Stimulated activated naive CD4-positive, alpha-beta T cell (primary cell): ENCODE results near the gene DSEL.

ENCODE experiments used
- DNase-seq, 6 experiments: peaks; one replicate each; lab custom pipeline; 2025; lab: John Stamatoyannopoulos, UW

Gene DSEL

GRCh38 chr18:67516539-67517443, at the start of gene DSEL:
TSS of gene DSEL (minus strand) at chr18:67516720. CDS start at chr18:67514608, 2,112 bp downstream.
- DNase-seq: peak; percentile 89 to 99 (median 96)

DNA sequence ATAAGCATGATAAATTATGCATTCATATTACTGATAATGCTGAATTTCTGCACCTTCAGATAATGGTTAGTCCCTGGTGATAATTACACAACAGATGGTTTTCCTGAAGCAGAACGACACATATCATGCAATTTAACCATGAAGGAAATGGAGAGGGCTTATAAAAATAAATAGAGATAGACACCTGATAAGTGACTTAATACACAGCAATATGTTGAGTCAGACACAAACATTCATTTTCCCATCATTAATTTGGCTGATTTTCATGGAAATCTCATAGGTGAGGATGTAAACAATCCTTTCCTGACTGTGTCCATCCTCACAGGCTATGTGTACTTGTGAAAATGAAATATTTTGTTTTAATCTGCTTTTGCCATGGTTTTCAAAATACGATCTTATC, 36.9 kb upstream of the DSEL start:
- DNase-seq: no peak

- no peak for DNase-seq
Observed at GRCh38 chr18:67550872-67551520, 34.5 kb upstream of the DSEL start.

DNA sequence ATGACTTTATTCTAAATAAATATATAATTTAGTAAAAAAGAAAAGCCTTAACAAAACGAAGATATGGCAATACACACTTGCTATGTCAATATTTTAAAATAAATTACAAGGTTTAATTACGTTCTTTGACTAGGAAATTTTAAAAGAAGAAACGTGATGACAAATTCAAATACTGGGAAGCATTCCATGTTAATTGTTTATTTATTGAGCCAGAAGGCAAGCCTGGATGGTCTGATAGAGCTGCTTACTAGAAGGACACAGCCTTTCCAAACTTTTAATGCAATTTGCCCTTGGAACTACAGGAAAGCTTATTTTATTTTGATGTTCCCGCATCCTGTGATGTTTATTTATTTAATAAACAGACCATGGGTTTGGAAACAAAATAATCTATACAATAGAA, 33.4 kb upstream of the DSEL start:
- DNase-seq: no peak

- DNase-seq: no peak
Observed at GRCh38 chr18:67545681-67546080, 29.2 kb upstream of the DSEL start.

GRCh38 chr18:67540559-67540958, 24.0 kb upstream of the DSEL start:
- DNase-seq: no peak

- DNase-seq: no peak
Observed at GRCh38 chr18:67531929-67532328, 15.4 kb upstream of the DSEL start.

GRCh38 chr18:67525328-67526099, 9.0 kb upstream of the DSEL start:
- DNase-seq: no peak

DNA sequence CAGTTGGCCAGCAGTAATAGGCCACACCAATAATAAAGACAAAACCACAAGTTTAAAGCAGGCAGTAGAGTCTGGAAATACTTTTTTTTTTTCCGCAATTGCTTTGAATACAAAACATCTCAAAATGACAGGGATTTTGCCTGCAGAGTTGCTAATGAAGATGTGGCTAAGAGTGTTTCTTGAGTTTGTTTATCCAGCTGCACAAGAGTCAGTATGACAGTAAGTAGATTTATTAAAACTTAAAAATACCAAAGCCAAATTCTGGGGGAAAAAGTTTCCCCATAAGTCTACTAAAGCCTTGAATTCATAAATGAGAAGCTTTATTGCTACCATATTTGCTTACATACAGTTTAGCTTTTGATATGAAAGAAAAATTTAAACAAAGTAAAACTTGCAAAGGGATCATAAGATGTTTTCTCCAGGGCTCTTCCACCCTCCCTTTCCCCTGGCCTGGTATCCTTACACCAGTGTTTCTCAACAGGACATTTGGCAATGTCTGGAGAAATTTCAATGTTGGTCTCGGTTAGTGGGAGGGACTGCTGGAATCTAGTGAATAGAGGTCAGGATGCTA, 3.9 kb upstream of the DSEL start:
- no peak for DNase-seq

DNA sequence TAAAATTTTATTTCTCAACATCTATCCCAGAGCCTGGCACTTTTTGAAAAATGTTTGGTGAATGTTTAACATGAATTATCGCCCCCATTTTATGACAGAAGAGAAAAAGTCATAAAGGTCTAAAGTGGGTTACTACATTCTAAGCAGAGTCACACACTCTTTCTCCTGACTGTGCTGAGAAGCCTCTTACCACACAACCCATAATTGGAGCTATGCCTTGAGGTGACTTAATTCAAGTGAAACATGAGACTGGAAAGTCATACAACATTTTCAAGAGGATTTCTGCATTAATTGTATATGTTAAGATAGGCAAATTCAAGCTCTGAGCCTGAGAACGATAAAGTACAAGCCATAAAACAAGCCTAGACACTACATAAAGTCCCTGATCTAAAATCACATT, 3.1 kb upstream of the DSEL start:
- DNase-seq: no peak

DNA sequence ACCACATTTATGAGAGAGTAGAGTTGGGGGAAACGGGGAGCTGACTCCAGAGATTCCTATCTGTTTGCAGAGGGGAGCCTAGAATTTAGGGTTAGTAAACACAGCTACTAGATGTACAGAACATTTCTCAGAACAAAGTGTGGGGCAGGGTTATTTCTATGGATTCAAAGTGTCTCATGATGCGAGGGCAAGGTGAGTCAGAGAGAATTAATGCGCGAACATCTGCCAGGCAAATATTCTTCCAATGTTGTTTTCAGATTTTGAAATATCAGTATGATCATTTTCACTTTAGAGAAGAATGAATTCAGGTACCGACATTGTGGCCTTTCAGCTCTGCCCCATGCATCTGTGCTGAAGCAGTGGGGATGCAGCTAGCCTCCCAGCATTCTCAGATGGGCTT, 2.0 kb upstream of the DSEL start:
- no peak for DNase-seq

- peak in 3 of 6 experiments; percentile 3 to 55 (median 25) for DNase-seq
Observed at GRCh38 chr18:67517444-67517765, 885 bp upstream of the DSEL start.

- DNase-seq: peak; percentile 19 to 69 (median 42)
Observed at GRCh38 chr18:67515942-67516538, 480 bp downstream of the DSEL start.

- DNase-seq: no peak
Observed at GRCh38 chr18:67514901-67515540, 1.5 kb downstream of the DSEL start.

DNA sequence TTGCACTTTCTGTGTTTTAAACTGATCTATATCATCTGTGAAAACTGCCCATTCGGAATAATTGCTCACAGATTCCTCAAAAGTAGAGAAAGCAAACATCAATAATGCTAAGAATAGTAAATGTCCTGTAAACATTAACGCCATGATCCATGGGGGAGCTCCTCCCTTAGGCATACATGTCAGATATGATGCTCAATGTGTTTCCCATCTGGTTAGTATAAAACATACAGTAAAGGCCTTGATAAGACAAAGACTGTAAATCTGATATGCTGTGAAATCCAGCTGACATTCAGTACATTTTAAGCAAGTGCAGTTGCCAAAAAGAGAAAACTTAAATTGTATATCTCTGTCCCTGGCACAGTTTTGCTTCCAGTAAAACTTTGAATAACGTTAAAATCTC, 2.1 kb downstream of the DSEL start:
- DNase-seq: no peak

DNA sequence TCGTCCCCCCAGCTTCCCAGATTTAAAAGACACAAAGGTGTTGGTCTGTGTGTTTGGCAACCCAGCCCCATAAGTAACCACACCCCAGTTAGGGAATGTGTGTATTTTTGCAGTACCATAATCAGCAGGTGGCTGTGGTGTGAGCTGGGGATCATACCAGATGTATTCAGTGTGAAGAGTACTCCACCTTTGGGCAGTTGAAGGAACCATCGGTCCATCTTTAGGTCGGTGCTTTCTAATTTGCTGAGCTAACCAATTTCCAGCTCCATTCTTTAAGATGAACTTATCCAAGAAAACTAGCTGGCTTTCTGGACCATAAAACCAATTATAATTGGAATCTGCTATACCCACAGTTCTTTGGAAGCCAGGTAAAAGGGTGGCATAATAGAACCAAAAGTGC, 3.2 kb downstream of the DSEL start:
- DNase-seq: no peak

DNA sequence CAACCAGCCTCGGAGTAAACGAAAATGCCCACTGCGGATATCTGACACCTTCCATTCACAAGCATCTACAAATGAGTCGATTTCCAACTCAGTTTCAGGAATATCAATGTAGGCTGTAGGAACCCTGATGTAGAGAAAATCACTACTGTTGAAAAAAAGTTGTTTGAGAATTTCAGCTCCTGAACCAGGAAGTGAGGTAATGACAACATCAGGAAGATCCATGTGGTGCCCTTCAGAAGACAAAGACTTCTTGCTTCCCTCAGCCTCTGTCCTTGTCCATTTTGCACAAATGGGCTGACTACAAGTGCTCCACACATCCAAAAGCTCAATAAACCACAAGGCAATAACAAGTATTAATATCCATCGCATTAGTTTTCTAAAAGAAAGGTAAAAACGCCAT, 4.7 kb downstream of the DSEL start:
- no peak for DNase-seq

- DNase-seq: no peak
Observed at GRCh38 chr18:67510831-67511230, 5.7 kb downstream of the DSEL start.

DNA sequence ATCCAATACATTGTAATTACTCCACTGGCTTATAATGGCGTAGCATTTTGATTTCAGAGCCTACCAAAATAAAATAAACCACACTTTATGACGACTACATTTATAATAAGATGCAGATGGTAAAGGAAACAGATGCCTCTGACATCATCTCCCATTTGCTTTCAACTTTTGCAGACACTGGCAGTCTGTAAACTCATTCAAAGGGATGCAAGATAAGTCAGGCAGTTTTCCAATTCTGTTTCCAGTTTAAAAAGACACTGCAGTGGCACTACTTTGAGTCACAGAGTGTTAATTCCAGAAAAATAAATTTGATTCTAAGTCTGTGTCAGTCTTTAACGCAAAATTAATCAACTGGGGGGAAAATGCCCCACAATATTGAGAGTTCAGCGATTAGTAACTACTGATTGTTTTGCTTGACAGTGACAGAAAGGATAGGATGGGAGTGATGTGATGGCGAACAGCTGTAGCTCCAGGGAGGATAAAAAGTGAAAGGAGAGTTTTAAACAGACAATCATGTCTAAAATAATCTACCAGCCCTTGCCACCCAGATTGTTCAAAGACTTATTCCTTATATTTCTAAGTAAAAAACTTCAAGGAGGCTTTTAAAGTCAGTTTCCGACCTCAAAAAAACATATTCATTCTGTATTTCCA, 6.7 kb downstream of the DSEL start:
- DNase-seq: no peak

DNA sequence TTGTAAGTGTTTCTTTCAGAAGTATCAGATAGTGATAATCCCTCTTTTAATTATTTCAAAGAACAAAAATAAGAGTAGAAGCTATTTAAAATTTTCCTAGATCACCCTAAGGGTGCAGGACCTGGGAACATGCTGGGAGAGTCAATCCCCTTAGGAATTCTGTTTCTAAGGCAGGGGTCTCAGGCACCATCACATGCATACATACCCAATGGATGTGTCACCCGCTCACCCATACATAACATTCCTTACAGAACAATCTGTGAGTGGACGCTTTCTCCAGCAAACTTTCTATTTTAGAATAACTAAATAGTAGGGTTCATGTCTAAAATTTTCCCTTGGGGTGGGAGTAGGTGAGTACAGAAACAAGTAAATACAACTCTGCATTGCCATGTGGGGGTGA, 8.4 kb downstream of the DSEL start:
- no peak for DNase-seq

- DNase-seq: no peak
Observed at GRCh38 chr18:67504739-67505138, 11.8 kb downstream of the DSEL start.
